Esophagus muscularis mucosa (tissue), 4 donors: Measurements from ENCODE around the gene CT55. TPM values are rescaled to one million over a fixed set of nuclear protein-coding genes. Genes with fewer than 3 reads are reported as not detected.
"Not testable (repeated sequence)": the region's sequence is repeated elsewhere in the genome, so short reads cannot be mapped to it uniquely, and the experiment has no call there.

Experiments
- DNase-seq: peaks from one replicate; pipeline ENCODE4 v3.0.0-alpha.2; 2017; ENCODE audit errors: extremely low spot score
- H3K27ac ChIP-seq, 4 donors: fragments of 200-600 bp; sonication (generic); replicated peaks in 1 of 4; 1 replicate in 3 of 4; 2 replicates in 1 of 4; pipeline ENCODE4 v1.5.1; 2016 to 2019; ENCODE audit warnings: mild to moderate bottlenecking in 1 of 4
- H3K27me3 ChIP-seq, 4 donors: fragments of 200-600 bp; sonication (generic); one replicate each; pipeline versions ENCODE4 v1.5.1 to v1.6.0; 2016 to 2019
- H3K36me3 ChIP-seq, 4 donors: fragments of 200-600 bp; sonication (generic); one replicate each; pipeline ENCODE4 v1.5.1; 2016 to 2019
- H3K4me1 ChIP-seq, 4 donors: fragments of 200-600 bp; sonication (generic); one replicate each; pipeline ENCODE4 v1.5.1; 2016 to 2019
- H3K4me3 ChIP-seq, 4 donors: fragments of 200-600 bp; sonication (generic); 1 replicate in 2 of 4; 2 replicates in 2 of 4; pipeline ENCODE4 v1.5.1; 2016 to 2019; ENCODE audit warnings: mild to moderate bottlenecking in 4 of 4, moderate library complexity in 1 of 4
- H3K9me3 ChIP-seq, 4 donors: fragments of 200-600 bp; sonication (generic); 1 replicate in 3 of 4; 2 replicates in 1 of 4; pipeline ENCODE4 v1.5.1; 2016 to 2019
- CTCF ChIP-seq, 3 experiments: fragments of 200-600 bp in 2 of 3; fragments of 450-650 bp in 1 of 3; sonication (generic) in 2 of 3; IDR thresholded peaks; one replicate each; pipeline ENCODE4 v1.5.1; 2017 to 2019; ENCODE audit warnings: antibody characterized with exemption in 3 of 3, mild to moderate bottlenecking in 2 of 3, moderate library complexity in 1 of 3
- EP300 ChIP-seq: sonication (generic); formaldehyde crosslinking; IDR thresholded peaks from one replicate; pipeline ENCODE4 v1.6.1; 2017; ENCODE audit warnings: antibody characterized with exemption
- POLR2A ChIP-seq: fragments of 450-650 bp; IDR thresholded peaks from one replicate; pipeline ENCODE4 v1.6.1; 2017; ENCODE audit warnings: antibody characterized with exemption, moderate library complexity, mild to moderate bottlenecking, low read depth
- POLR2AphosphoS5 ChIP-seq, 2 donors: sonication (generic); formaldehyde crosslinking; IDR thresholded peaks; one replicate each; pipeline ENCODE4 v1.6.1; 2017; ENCODE audit warnings: antibody characterized with exemption in 2 of 2
- WGBS: methylation state at CpG from one replicate; pipeline ENCODE4 v1.1.5; 2018; 5-methylcytosine and 5-hydroxymethylcytosine counted together
- intact Hi-C: fragments of 100-400 bp; cut with DNase I; formaldehyde crosslinking; loops from one replicate; pipeline ENCODE4 v1.15.1; 2023
- total RNA-seq, 4 donors: library from RNA; depleted of rRNA; stranded (reverse); fragments of >200 nt; gene quantifications; one replicate each; pipeline versions ENCODE4 v1.1.0 to v1.2.1, GENCODE V29; 2016

The CT55 gene
- total RNA-seq = not detected

- no peak within 1 kb of the TSS for H3K27ac ChIP-seq
- no peak for DNase-seq
- intact Hi-C loops = no loop called here
- no peaks in the 10 kb centered on the region for H3K9me3 ChIP-seq
- H3K4me3 ChIP-seq = no peak within 1 kb of the TSS
- TF ChIP-seq POLR2AphosphoS5 (IDR thresholded peaks at IDR 0.05) = no peak
- no peak for TF ChIP-seq POLR2A
- TF ChIP-seq EP300 = no peak
- no peak for TF ChIP-seq CTCF (IDR thresholded peaks at IDR 0.05)
- no peaks in the 10 kb centered on the region for H3K4me1 ChIP-seq
- no peaks in the 10 kb centered on the region for H3K36me3 ChIP-seq
- H3K27me3 ChIP-seq = no peaks in the 10 kb centered on the region
- 80% methylated on average over 22 of the region's 27 CpGs for WGBS
Measured at GRCh38 chrX:135170877-135171519, at the start of gene CT55. TSS of gene CT55 (minus strand) at chrX:135171398. CDS start at chrX:135171171, 227 bp downstream.

- DNase-seq = no peak
- H3K27me3 ChIP-seq = no peaks in the 10 kb centered on the region
- no peaks in the 10 kb centered on the region for H3K36me3 ChIP-seq
- intact Hi-C loops = no loop called here
- WGBS = 84% methylated on average over 8 of the region's 8 CpGs
- H3K27ac ChIP-seq = no peak overlapping the region
- no peak overlapping the region for H3K4me3 ChIP-seq
- no peak for TF ChIP-seq POLR2A
- no peak for TF ChIP-seq POLR2AphosphoS5 (IDR thresholded peaks at IDR 0.05)
- no peak for TF ChIP-seq EP300
- TF ChIP-seq CTCF (IDR thresholded peaks at IDR 0.05) = no peak
- H3K9me3 ChIP-seq = no peaks in the 10 kb centered on the region
- H3K4me1 ChIP-seq = no peaks in the 10 kb centered on the region
Measured at GRCh38 chrX:135213200-135213844, 42.1 kb upstream of the CT55 start.

- H3K4me1 ChIP-seq, DNase-seq, intact Hi-C loops, H3K27me3 ChIP-seq, H3K4me3 ChIP-seq, H3K9me3 ChIP-seq, H3K27ac ChIP-seq, H3K36me3 ChIP-seq: not testable (repeated sequence)
- peak; percentile 13 to 26 (median 14) for TF ChIP-seq CTCF (IDR thresholded peaks at IDR 0.05)
- WGBS = 53% methylated on average over 11 of the region's 11 CpGs
Measured at GRCh38 chrX:135206427-135206826, 35.2 kb upstream of the CT55 start.

GRCh38 chrX:135200297-135200696 is 29.1 kb upstream of the CT55 start:
- Histone ChIP-seq H3K36me3 (no peaks in the 10 kb centered on the region), H3K4me3 (no peak overlapping the region), H3K27me3 (no peaks in the 10 kb centered on the region), H3K4me1 (no peaks in the 10 kb centered on the region), H3K27ac (no peak overlapping the region), H3K9me3 (no peaks in the 10 kb centered on the region)
- DNase-seq = no peak
- intact Hi-C loops = no loop called here
- 76% methylated on average over 4 of the region's 4 CpGs for WGBS
- TF ChIP-seq POLR2A (no peak), CTCF (IDR thresholded peaks at IDR 0.05) (no peak), EP300 (no peak), POLR2AphosphoS5 (IDR thresholded peaks at IDR 0.05) (no peak)

- DNase-seq = no peak
- 80% methylated on average over 8 of the region's 16 CpGs for WGBS
- TF ChIP-seq EP300 (no peak), POLR2AphosphoS5 (IDR thresholded peaks at IDR 0.05) (no peak), POLR2A (no peak), CTCF (IDR thresholded peaks at IDR 0.05) (no peak)
- H3K9me3 ChIP-seq = no peaks in the 10 kb centered on the region
- H3K4me3 ChIP-seq = no peak overlapping the region
- H3K27ac ChIP-seq = no peak overlapping the region
- intact Hi-C loops = no loop called here
- H3K27me3 ChIP-seq = no peaks in the 10 kb centered on the region
- H3K36me3 ChIP-seq = no peaks in the 10 kb centered on the region
- no peaks in the 10 kb centered on the region for H3K4me1 ChIP-seq
Measured at GRCh38 chrX:135194684-135195083, 23.5 kb upstream of the CT55 start.
